ENCODE data around the gene HACE1.

DNA sequence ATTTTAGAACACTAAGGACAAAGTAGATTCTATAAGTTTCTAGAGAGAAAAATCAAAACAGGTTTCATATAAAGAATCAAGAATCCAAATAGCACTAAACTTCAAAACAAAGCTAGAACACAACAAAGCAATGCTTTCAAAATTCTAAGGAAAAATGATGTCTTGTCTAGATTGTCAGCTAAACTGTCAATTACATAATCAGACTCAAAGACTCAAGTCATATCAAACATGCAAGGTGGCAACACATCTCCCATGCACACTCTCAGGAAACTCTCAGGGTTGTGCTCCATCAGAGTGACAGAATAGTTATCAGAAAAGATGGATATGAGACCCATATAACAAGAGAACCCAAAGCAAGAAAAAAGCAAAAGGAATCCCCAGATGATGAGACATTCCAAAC is 23.9 kb downstream of the HACE1 start:
- TF ChIP-seq, protein P1, sequence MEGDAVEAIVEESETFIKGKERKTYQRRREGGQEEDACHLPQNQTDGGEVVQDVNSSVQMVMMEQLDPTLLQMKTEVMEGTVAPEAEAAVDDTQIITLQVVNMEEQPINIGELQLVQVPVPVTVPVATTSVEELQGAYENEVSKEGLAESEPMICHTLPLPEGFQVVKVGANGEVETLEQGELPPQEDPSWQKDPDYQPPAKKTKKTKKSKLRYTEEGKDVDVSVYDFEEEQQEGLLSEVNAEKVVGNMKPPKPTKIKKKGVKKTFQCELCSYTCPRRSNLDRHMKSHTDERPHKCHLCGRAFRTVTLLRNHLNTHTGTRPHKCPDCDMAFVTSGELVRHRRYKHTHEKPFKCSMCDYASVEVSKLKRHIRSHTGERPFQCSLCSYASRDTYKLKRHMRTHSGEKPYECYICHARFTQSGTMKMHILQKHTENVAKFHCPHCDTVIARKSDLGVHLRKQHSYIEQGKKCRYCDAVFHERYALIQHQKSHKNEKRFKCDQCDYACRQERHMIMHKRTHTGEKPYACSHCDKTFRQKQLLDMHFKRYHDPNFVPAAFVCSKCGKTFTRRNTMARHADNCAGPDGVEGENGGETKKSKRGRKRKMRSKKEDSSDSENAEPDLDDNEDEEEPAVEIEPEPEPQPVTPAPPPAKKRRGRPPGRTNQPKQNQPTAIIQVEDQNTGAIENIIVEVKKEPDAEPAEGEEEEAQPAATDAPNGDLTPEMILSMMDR (IDR thresholded peaks at IDR 0.05) = no peak
- TF ChIP-seq EP300 (IDR thresholded peaks at IDR 0.05; ENCODE audit: low read depth) (no peak), POLR2AphosphoS5 (IDR thresholded peaks at IDR 0.05) (no peak)
